KG1 (cell line): ENCODE measurements around the gene CRACDL.
"Not testable (repeated sequence)": the region's sequence is repeated elsewhere in the genome, so short reads cannot be mapped to it uniquely, and the experiment has no call there.

ENCODE experiments used
- DNase-seq: peaks from one replicate; lab custom pipeline; 2025; lab: John Stamatoyannopoulos, UW

Gene CRACDL

GRCh38 chr2:98882368-98882767, 53.7 kb downstream of the CRACDL start:
- DNase-seq = no peak

GRCh38 chr2:98881153-98881650, 54.8 kb downstream of the CRACDL start:
- DNase-seq = no peak

GRCh38 chr2:98880266-98881152, 55.5 kb downstream of the CRACDL start:
- no peak for DNase-seq

- not testable (repeated sequence) for DNase-seq
These were observed 58.4 kb downstream of the CRACDL start for GRCh38 chr2:98877658-98878057.

- no peak for DNase-seq
These were observed 59.3 kb downstream of the CRACDL start for GRCh38 chr2:98876741-98877140.

GRCh38 chr2:98875746-98876145, 60.3 kb downstream of the CRACDL start:
- DNase-seq = no peak

GRCh38 chr2:98875081-98875728, 60.8 kb downstream of the CRACDL start:
- DNase-seq = no peak

GRCh38 chr2:98874186-98874689, 61.8 kb downstream of the CRACDL start:
- DNase-seq = no peak

GRCh38 chr2:98872526-98872925, 63.5 kb downstream of the CRACDL start:
- DNase-seq = no peak

- no peak for DNase-seq
These were observed 64.5 kb downstream of the CRACDL start for GRCh38 chr2:98871506-98871905.

GRCh38 chr2:98870516-98871158, 65.4 kb downstream of the CRACDL start:
- DNase-seq = no peak

GRCh38 chr2:98869870-98870269, 66.2 kb downstream of the CRACDL start:
- no peak for DNase-seq

- no peak for DNase-seq
These were observed 66.8 kb downstream of the CRACDL start for GRCh38 chr2:98869272-98869641.

- DNase-seq = no peak
These were observed 67.3 kb downstream of the CRACDL start for GRCh38 chr2:98868548-98869271.

- DNase-seq = no peak
These were observed 68.3 kb downstream of the CRACDL start for GRCh38 chr2:98867539-98868309.

- no peak for DNase-seq
These were observed 70.0 kb downstream of the CRACDL start for GRCh38 chr2:98866033-98866432.

GRCh38 chr2:98861601-98862000, 74.4 kb downstream of the CRACDL start:
- DNase-seq = no peak

- DNase-seq = no peak
These were observed 76.7 kb downstream of the CRACDL start for GRCh38 chr2:98859323-98859722.

GRCh38 chr2:98857001-98857400, 79.0 kb downstream of the CRACDL start:
- DNase-seq = no peak

GRCh38 chr2:98854682-98855081, 81.3 kb downstream of the CRACDL start:
- no peak for DNase-seq

GRCh38 chr2:98852932-98853331, 83.1 kb downstream of the CRACDL start:
- DNase-seq = no peak
